WTC11 (cell line): ENCODE measurements around the gene XIRP1. TPM values are rescaled to one million over a fixed set of nuclear protein-coding genes. Genes with fewer than 3 reads are reported as not detected.

Source experiments
- ATAC-seq: fragments of 200-7000 bp; cut with Tn5 transposase; 2 replicates; pipeline ENCODE4 v1.10.0; 2021; ENCODE audit warnings: mild to moderate bottlenecking, moderate library complexity
- CTCF ChIA-PET: fragments of 300-600 bp; sonication (Branson Sonifier 250); formaldehyde crosslinking; loops from one replicate; lab custom pipeline; 2021; ENCODE audit warnings: antibody characterized with exemption; lab: Charles Lee
- POLR2A ChIA-PET: fragments of 350-600 bp; sonication (Branson Sonifier 250); formaldehyde crosslinking; loops from one replicate; lab custom pipeline; 2021; ENCODE audit warnings: antibody characterized with exemption; lab: Charles Lee
- DNase-seq: peaks from one replicate; pipeline ENCODE4 v3.0.0; 2021; ENCODE audit warnings: low spot score
- H3K27ac Mint-ChIP-seq: 2 replicates; pipeline ENCODE4 v1.8.0; 2021; ENCODE audit warnings: mixed read lengths
- H3K27me3 Mint-ChIP-seq: 2 replicates; pipeline ENCODE4 v1.8.0; 2021; ENCODE audit warnings: low read depth, mild to moderate bottlenecking, moderate library complexity, mixed read lengths
- H3K36me3 Mint-ChIP-seq: 2 replicates; pipeline ENCODE4 v1.8.0; 2021; ENCODE audit warnings: mixed read lengths
- H3K4me1 Mint-ChIP-seq: 2 replicates; pipeline ENCODE4 v1.8.0; 2022; ENCODE audit warnings: mixed read lengths
- H3K4me3 Mint-ChIP-seq: 2 replicates; pipeline ENCODE4 v1.8.0; 2021; ENCODE audit warnings: mild to moderate bottlenecking, moderate library complexity, mixed read lengths
- H3K9me3 Mint-ChIP-seq: 2 replicates; pipeline ENCODE4 v1.8.0; 2021; ENCODE audit warnings: mixed read lengths
- AFF4 ChIP-seq: sonication (generic); formaldehyde crosslinking; IDR thresholded peaks from 2 replicates; pipeline ENCODE4 v1.8.1; 2023; ENCODE audit warnings: mild to moderate bottlenecking, missing genetic modification reagents, borderline replicate concordance
- E2F1 ChIP-seq: sonication (generic); formaldehyde crosslinking; IDR thresholded peaks from 2 replicates; pipeline ENCODE4 v1.8.0; 2022; ENCODE audit warnings: mild to moderate bottlenecking, missing genetic modification reagents
- ELF4 ChIP-seq: sonication (generic); formaldehyde crosslinking; IDR thresholded peaks from 2 replicates; pipeline ENCODE4 v1.8.1; 2022; ENCODE audit warnings: low read depth, mild to moderate bottlenecking, moderate library complexity, missing genetic modification reagents
- FOXP1 ChIP-seq: sonication (generic); formaldehyde crosslinking; IDR thresholded peaks from 2 replicates; pipeline ENCODE4 v1.8.0; 2022; ENCODE audit warnings: missing genetic modification reagents, mild to moderate bottlenecking, moderate library complexity, borderline replicate concordance
- JAZF1 ChIP-seq: fragments of 250-450 bp; sonication (Bioruptor Pico); IDR thresholded peaks from 2 replicates; pipeline ENCODE4 v1.9.0; 2021; ENCODE audit warnings: moderate library complexity, mild to moderate bottlenecking, inconsistent platforms
- STAT6 ChIP-seq: sonication (generic); formaldehyde crosslinking; conservative IDR thresholded peaks from 2 replicates; pipeline ENCODE4 v1.8.1; 2023; ENCODE audit warnings: mild to moderate bottlenecking, low read depth, missing genetic modification reagents, moderate library complexity
- TEAD4 ChIP-seq: sonication (generic); formaldehyde crosslinking; IDR thresholded peaks from 2 replicates; pipeline ENCODE4 v1.8.0; 2022; ENCODE audit warnings: mild to moderate bottlenecking, missing genetic modification reagents
- ZNF219 ChIP-seq: sonication (generic); formaldehyde crosslinking; IDR thresholded peaks from 2 replicates; pipeline ENCODE4 v1.8.0; 2023; ENCODE audit warnings: missing genetic modification reagents, mild to moderate bottlenecking, borderline replicate concordance
- ZNF532 ChIP-seq: fragments of 250-450 bp; sonication (Bioruptor Pico); IDR thresholded peaks from 2 replicates; pipeline ENCODE4 v1.9.0; 2021; ENCODE audit warnings: mild to moderate bottlenecking, borderline replicate concordance
- ZSCAN18 ChIP-seq: fragments of 250-450 bp; sonication (Bioruptor Pico); IDR thresholded peaks from 2 replicates; pipeline ENCODE4 v2.1.2; 2022; ENCODE audit warnings: mild to moderate bottlenecking, moderate library complexity
- total RNA-seq: library from RNA; stranded (reverse); gene quantifications from 3 replicates; pipeline ENCODE4 v1.2.3, GENCODE V29; 2021

Gene XIRP1
- total RNA-seq, 1 experiment from 2014 or later, result not detected

- H3K9me3 Mint-ChIP-seq, result no peaks in the 10 kb centered on the region
- H3K4me3 Mint-ChIP-seq, result no peak overlapping the region
- H3K36me3 Mint-ChIP-seq, result no peaks in the 10 kb centered on the region
- no peak for TF ChIP-seq FOXP1 (CRISPR knock-in tag)
- no peak for TF ChIP-seq STAT6
- no peak for TF ChIP-seq AFF4 (CRISPR knock-in tag)
- TF ChIP-seq ELF4 (CRISPR knock-in tag), result no peak
- no peak for TF ChIP-seq ZNF219 (CRISPR knock-in tag)
- no peak for TF ChIP-seq JAZF1
- no peak for TF ChIP-seq ZSCAN18 (CRISPR knock-in tag)
- no peak for TF ChIP-seq ZNF532 (CRISPR knock-in tag)
- CTCF ChIA-PET, result interaction anchor here (0.5 to 2.2 kb wide), 5 partner anchors 9 to 152 kb away, joined by 3 to 15 read pairs (median 4); no protein-coding TSS in a partner anchor
- peaks cover 4% of the 10 kb centered on the region for H3K4me1 Mint-ChIP-seq
- H3K27me3 Mint-ChIP-seq, result no peaks in the 10 kb centered on the region
- POLR2A ChIA-PET, result no interaction called here
- H3K27ac Mint-ChIP-seq, result no peak overlapping the region
- DNase-seq, result no peak
- ATAC-seq, result peak; percentile 31
Measured at GRCh38 chr3:39136533-39137434, 55.6 kb downstream of the XIRP1 start.

GRCh38 chr3:39135170-39135805, 57.1 kb downstream of the XIRP1 start:
- ATAC-seq, result no peak
- H3K27ac Mint-ChIP-seq, result no peak overlapping the region
- H3K9me3 Mint-ChIP-seq, result no peaks in the 10 kb centered on the region
- H3K27me3 Mint-ChIP-seq, result no peaks in the 10 kb centered on the region
- no peaks in the 10 kb centered on the region for H3K4me1 Mint-ChIP-seq
- H3K36me3 Mint-ChIP-seq, result no peaks in the 10 kb centered on the region
- CTCF ChIA-PET, result interaction anchor here (1.1 to 2.4 kb wide), 2 partner anchors 10 to 153 kb away, joined by 4 to 8 read pairs; no protein-coding TSS in a partner anchor
- POLR2A ChIA-PET, result no interaction called here
- no peak for DNase-seq
- TF ChIP-seq TEAD4 (CRISPR knock-in tag) (no peak), ZSCAN18 (CRISPR knock-in tag) (no peak), E2F1 (CRISPR knock-in tag) (no peak), STAT6 (no peak)
- no peak overlapping the region for H3K4me3 Mint-ChIP-seq
